A204.1 (cell line): Measurements from ENCODE around the gene SPG7.

ENCODE experiments used
- FAIRE-seq: peaks from 2 replicates; lab custom pipeline; 2012; peaks lifted over from hg19 to GRCh38; lab: Jason Lieb, UNC

SPG7 gene

DNA sequence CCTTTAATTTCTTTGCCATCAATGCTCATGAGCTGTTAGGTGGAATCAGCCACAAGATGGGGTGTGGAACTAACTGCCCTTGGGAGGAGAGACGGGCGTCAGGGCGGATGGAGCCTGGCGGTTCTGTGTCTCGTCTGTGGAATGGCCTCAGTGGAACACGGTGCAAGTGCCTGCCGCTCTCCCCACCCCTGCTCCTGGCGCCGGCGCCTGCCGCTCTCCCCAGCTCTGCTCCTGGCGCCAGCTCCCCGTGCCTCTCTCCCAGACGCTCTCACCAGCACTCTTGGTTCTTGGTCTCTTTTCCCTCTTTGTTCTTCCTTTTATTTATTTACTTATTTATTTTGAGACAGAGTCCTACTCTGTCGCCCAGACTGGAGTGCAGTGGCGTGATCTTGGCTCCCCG is 39.1 kb downstream of the SPG7 start:
- FAIRE-seq, result no peak

GRCh38 chr16:89547860-89548259 is 39.7 kb downstream of the SPG7 start:
- no peak for FAIRE-seq

- FAIRE-seq, result no peak
These were observed 40.3 kb downstream of the SPG7 start for GRCh38 chr16:89548344-89549006.

DNA sequence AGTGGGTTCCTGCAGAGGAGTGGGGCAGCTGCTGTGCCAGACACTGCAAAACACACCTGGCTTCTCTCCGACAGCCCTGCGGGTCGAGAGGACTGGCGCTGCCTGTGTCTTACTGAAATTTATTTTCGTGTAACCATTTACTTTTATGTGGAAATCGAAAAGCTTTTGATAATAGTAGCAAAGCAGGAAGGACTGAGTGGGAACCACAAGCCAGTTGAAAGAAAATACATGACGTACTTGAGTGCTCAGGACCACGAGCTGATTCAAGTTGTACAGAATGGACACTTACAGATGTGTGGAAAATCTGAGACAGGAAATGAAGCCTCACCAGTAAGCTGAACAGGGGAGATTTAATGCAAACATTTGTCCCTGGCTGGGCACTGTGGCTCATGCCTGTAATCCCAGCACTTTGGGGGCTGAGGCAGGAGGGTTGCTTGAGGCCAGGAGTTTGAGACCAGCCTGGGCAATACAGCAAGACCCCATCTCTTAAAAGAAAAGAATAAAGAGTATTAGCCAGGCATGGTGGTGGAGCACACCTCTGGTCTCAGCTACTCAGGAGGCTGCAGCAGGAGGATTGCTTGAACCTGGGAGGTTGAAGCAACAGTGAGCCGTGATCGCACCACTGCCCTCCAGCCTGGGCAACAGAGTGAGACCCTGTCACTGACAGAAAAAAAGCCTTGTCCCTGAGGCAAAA is 41.0 kb downstream of the SPG7 start:
- no peak for FAIRE-seq

DNA sequence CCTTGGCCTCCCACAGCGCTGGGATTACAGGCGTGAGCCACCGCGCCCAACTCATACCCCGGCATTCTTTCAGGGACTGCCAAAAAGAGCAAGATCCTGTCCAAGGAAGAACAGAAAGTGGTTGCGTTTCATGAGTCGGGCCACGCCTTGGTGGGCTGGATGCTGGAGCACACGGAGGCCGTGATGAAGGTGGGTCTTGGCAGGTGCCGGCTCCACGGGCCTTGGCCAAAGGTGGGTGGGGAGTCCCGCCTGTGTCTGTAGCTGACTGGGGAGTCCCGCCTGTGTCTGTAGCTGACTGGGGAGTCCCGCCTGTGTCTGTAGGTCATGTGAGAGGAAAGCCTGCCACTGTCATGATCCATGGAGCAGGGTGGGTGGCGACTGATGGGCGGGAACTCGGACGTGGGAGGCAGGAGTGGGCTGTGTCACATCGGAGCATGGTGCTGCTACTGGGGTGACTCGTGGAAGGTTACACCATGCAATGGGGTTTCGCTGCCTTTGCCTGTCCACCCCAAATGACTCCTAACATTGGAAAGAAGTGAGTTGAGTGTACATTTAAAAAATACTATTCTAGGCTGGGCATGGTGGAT is 42.3 kb downstream of the SPG7 start:
- no peak for FAIRE-seq

- FAIRE-seq, result no peak
These were observed 44.1 kb downstream of the SPG7 start for GRCh38 chr16:89552329-89552728.

GRCh38 chr16:89552913-89553312 is 44.7 kb downstream of the SPG7 start:
- FAIRE-seq, result no peak

DNA sequence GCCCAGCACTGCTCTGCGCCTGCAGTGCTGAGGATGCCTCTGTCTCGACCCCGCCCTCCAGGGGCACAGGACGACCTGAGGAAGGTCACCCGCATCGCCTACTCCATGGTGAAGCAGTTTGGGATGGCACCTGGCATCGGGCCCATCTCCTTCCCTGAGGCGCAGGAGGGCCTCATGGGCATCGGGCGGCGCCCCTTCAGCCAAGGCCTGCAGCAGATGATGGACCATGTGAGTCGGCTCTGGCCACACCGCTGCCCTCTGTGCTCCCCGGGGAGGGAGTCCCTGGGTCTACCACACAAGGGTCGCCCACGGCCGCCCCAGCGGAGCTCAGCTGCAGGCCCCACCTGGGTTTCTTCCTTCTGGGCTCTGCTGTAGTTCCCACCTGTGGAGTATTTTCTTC is 45.5 kb downstream of the SPG7 start:
- no peak for FAIRE-seq

GRCh38 chr16:89554343-89554742 is 46.1 kb downstream of the SPG7 start:
- no peak for FAIRE-seq

DNA sequence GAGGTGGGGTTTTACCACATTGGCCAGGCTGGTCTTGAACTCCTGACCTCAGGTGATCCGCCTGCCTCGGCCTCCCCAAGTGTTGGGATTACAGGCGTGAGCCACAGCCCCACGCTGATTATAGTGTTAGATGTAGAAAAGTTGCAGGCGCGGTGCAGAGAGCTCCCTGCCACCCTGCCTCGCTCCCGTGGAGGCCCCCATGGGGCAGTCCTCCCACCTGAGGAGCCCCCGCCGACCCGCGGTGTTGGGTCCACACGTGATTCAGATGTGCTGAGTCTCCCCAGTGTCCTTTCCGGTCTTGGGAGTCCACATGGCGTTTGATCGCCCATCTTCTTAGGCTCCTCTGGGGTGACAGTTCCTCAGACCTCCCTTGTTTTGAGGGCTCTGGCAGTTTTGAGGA is 47.1 kb downstream of the SPG7 start:
- FAIRE-seq, result no peak

DNA sequence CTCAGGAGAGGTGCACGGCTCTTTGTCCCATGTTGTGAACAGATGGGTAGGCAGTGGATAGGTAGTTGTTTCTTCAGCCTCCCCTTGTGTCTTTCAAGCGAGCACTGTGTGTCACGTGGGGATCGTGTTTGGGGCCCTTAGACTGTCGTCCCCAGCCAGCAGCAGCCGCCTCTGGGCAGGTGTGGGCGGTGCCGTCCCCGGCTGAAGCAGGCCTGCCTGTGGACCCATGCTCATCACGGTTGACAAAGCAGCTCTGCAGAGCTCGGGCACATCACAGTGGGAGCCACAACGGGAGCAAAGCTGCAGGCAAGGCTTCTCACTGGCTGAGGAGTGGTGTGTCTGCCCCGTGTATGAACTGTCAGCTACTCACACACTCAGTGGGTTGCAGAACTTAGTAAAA is 47.6 kb downstream of the SPG7 start:
- no peak for FAIRE-seq

- FAIRE-seq, result no peak
These were observed 48.8 kb downstream of the SPG7 start for GRCh38 chr16:89556750-89557689.

- FAIRE-seq, result no peak
These were observed 49.7 kb downstream of the SPG7 start for GRCh38 chr16:89557690-89558490.

DNA sequence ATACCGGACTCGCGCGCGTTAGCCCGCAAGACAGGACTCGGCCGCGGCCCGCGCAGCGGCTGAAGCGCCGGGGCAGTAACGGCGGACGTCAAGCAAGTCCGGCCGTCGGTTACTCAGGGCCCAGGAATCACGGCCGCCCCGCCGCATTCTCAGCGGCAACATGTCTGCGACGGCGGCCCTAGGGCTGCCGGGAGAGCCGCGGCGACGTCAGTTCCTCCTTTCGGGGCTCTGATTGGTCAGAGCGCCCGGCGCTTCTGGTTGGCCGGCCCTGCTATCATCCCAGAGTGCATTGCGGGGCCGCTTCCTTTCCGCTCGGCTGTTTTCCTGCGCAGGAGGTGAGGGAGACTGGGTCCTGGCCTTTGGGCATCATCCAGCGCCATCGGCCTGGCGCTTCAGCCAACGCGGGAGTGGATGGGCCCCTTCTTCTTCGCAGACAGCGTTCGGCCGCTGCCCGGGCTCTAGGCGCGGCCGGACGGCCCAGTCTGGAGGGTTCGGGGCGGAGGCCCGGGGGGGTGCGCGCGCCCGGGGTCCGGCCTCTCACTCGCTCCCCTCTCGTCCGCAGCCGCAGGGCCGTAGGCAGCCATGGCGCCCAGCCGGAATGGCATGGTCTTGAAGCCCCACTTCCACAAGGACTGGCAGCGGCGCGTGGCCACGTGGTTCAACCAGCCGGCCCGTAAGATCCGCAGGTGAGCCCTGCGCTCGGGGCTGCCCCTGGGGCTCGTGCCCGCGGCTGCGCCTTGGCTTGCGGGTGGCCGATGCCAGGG is 52.4 kb downstream of the SPG7 start, which contains the start of gene RPL13:
RPL13 (plus strand) TSS at position 305 of the 764 bp plus-strand sequence; CDS start at position 583, 278 bp downstream.
- FAIRE-seq, result no peak

- no peak for FAIRE-seq
These were observed 53.1 kb downstream of the SPG7 start for GRCh38 chr16:89561142-89561883.

- no peak for FAIRE-seq
These were observed 53.8 kb downstream of the SPG7 start for GRCh38 chr16:89561884-89562599.

DNA sequence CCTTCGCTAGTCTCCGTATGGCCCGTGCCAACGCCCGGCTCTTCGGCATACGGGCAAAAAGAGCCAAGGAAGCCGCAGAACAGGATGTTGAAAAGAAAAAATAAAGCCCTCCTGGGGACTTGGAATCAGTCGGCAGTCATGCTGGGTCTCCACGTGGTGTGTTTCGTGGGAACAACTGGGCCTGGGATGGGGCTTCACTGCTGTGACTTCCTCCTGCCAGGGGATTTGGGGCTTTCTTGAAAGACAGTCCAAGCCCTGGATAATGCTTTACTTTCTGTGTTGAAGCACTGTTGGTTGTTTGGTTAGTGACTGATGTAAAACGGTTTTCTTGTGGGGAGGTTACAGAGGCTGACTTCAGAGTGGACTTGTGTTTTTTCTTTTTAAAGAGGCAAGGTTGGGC is 54.7 kb downstream of the SPG7 start:
- no peak for FAIRE-seq

DNA sequence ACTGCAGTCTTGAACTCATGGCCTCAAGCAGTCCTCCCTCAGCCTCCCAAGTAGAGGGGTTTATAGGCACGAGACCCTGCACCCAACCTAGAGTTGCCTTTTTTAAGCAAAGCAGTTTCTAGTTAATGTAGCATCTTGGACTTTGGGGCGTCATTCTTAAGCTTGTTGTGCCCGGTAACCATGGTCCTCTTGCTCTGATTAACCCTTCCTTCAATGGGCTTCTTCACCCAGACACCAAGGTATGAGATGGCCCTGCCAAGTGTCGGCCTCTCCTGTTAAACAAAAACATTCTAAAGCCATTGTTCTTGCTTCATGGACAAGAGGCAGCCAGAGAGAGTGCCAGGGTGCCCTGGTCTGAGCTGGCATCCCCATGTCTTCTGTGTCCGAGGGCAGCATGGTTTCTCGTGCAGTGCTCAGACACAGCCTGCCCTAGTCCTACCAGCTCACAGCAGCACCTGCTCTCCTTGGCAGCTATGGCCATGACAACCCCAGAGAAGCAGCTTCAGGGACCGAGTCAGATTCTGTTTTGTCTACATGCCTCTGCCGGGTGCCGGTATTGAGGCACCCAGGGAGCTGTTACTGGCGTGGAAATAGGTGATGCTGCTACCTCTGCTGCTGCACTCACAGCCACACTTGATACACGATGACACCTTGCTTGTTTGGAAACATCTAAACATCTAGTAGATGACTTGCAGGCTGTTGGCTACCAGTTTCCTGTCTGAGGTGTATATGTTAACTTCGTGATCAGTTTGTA is 55.6 kb downstream of the SPG7 start:
- FAIRE-seq, result no peak
